ENCODE measurements around the gene MOB3B.

DNA sequence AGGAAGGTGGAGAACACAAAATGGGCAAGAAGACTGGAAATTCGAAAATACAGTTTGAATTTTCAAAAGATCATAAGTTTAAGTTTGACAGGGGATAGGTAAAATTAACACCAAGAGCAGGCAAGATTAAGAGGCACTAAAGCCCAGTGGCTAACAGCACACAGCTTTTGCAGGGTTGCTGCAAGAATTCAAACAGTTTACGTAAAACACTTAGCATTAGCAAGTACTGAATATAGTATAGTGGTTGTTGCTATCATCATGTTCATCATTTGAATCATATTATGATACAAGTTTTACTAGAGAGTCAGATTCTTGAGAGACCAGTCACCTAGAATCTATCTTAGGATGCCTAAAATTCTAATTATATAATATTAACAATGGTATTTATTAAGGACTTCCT, 66.8 kb downstream of the MOB3B start:
- TF ChIP-seq, protein P1, sequence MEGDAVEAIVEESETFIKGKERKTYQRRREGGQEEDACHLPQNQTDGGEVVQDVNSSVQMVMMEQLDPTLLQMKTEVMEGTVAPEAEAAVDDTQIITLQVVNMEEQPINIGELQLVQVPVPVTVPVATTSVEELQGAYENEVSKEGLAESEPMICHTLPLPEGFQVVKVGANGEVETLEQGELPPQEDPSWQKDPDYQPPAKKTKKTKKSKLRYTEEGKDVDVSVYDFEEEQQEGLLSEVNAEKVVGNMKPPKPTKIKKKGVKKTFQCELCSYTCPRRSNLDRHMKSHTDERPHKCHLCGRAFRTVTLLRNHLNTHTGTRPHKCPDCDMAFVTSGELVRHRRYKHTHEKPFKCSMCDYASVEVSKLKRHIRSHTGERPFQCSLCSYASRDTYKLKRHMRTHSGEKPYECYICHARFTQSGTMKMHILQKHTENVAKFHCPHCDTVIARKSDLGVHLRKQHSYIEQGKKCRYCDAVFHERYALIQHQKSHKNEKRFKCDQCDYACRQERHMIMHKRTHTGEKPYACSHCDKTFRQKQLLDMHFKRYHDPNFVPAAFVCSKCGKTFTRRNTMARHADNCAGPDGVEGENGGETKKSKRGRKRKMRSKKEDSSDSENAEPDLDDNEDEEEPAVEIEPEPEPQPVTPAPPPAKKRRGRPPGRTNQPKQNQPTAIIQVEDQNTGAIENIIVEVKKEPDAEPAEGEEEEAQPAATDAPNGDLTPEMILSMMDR (IDR thresholded peaks at IDR 0.05; ENCODE audit: low read length) = no peak
- TF ChIP-seq EZH2 (IDR thresholded peaks at IDR 0.05; ENCODE audit: borderline replicate concordance, low read length) = no peak
